HG03066 (cell line): ENCODE data around the gene OBI1.
A peak's percentile ranks its signal among the peaks of the same experiment; 100 is the strongest.

Source experiments
- ATAC-seq: cut with Tn5 transposase; IDR thresholded peaks from one replicate; pipeline ENCODE4 v1.9.1; 2021; ENCODE audit warnings: low read depth; ENCODE audit not compliant: unreplicated experiment

Gene OBI1, protein sequence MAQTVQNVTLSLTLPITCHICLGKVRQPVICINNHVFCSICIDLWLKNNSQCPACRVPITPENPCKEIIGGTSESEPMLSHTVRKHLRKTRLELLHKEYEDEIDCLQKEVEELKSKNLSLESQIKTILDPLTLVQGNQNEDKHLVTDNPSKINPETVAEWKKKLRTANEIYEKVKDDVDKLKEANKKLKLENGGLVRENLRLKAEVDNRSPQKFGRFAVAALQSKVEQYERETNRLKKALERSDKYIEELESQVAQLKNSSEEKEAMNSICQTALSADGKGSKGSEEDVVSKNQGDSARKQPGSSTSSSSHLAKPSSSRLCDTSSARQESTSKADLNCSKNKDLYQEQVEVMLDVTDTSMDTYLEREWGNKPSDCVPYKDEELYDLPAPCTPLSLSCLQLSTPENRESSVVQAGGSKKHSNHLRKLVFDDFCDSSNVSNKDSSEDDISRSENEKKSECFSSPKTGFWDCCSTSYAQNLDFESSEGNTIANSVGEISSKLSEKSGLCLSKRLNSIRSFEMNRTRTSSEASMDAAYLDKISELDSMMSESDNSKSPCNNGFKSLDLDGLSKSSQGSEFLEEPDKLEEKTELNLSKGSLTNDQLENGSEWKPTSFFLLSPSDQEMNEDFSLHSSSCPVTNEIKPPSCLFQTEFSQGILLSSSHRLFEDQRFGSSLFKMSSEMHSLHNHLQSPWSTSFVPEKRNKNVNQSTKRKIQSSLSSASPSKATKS

DNA sequence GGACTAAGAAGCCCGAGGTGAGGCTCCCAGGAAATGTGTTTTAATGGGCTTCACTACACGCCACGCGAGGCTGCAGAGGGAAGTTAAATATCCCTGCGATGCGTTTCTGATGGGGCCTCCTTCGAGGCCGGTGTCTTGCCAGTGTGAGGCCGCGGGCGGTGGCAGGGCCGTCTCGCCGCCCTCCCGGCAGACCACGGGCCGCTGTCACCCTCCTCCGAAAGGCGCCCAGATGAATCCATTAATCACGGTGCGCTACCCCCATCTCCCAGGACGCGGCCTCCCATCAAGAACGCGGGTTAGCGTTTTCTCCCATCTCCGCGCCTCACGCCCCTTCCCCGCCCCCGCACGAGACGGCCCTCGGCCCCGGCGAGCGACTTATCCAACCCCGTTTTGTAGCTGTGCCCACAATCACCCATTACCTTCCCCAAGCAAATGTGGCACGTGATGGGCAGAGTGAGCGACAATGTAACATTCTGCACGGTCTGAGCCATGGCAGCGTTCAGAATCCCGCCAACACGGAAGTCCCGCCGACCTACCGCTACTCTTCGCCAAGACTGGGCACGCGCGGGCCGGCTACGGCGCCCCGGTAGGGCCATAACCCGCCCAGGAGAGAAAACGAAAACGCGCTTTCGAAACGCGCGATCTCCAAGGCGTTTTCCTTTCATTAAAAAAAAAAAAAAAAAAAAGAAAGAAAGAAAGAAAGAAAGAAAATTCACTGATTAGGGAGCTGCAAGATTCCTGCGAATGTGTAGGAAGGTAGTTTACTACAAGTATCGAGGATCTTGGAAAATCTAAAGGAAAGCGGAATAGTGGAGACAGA is at the start of gene OBI1:
Gene OBI1, minus strand, starts transcription at position 526 of the 820 bp plus-strand sequence. Its CDS starts 35 bp downstream, at position 491.
- peak; percentile 77 for ATAC-seq

GRCh38 chr13:78701383-78701782 is 42.4 kb upstream of the OBI1 start:
- no peak for ATAC-seq

DNA sequence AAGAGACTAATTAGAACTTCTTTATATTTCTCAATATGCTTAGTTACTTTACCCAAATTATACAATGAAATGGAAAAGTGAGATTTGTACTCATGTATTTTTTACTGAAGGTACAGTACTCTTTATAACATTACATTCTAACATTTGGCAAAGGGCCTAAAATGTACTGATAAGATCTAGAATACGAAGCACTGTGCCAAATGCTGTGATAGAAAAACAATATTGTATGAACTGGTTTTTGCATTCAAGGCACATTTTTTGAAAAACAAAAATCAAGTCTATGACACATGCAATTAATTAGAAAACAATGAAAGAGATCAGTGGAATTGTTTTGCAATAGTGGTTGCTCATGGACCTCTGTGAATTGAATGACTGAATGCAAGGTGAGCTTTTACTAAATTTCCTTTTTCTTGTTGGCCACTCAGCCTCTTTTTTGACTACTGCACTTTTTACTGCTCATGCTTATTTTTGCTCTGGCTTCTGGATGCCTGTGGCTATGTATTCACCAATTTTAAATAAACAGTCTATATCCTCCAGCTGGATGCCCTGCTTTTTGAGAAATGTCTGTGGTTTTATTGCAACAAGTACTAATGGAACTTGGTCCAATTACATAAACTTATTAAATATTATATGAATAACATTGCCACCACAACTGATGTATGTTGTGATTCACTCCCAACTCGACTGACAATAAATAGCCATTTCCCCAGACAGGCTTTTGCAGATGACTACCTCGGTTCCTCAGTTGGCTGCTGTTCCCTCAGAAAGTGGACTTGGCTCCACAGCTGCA is 41.4 kb upstream of the OBI1 start:
- no peak for ATAC-seq

- ATAC-seq = no peak
These were observed 30.1 kb upstream of the OBI1 start for GRCh38 chr13:78689011-78689410.

- no peak for ATAC-seq
These were observed 27.5 kb upstream of the OBI1 start for GRCh38 chr13:78686461-78686860.

- no peak for ATAC-seq
These were observed 21.8 kb upstream of the OBI1 start for GRCh38 chr13:78680576-78681350.

- no peak for ATAC-seq
These were observed 21.2 kb upstream of the OBI1 start for GRCh38 chr13:78680115-78680561.

GRCh38 chr13:78679329-78679728 is 20.4 kb upstream of the OBI1 start:
- ATAC-seq = no peak

GRCh38 chr13:78675112-78675511 is 16.2 kb upstream of the OBI1 start:
- ATAC-seq = no peak

- no peak for ATAC-seq
These were observed 15.7 kb upstream of the OBI1 start for GRCh38 chr13:78674638-78675037.

- ATAC-seq = no peak
These were observed 3.5 kb upstream of the OBI1 start for GRCh38 chr13:78662467-78662866.

DNA sequence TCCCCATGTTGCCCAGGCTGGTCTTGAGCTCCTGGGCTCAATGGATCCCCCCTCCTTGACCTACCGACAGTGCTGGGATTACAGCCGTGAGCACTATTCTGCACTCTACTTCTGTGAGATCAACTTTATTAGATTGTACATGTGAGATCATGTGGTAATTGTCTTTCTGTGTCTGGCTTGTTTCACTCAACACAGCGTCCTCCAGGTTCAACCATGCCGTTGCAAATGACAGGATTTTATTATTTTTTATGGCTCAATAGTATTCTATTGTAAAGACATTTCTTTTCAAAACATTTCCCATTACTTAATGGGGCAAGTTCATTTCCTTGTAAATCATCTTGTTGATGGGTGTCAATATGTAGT is 1.5 kb upstream of the OBI1 start:
- no peak for ATAC-seq

DNA sequence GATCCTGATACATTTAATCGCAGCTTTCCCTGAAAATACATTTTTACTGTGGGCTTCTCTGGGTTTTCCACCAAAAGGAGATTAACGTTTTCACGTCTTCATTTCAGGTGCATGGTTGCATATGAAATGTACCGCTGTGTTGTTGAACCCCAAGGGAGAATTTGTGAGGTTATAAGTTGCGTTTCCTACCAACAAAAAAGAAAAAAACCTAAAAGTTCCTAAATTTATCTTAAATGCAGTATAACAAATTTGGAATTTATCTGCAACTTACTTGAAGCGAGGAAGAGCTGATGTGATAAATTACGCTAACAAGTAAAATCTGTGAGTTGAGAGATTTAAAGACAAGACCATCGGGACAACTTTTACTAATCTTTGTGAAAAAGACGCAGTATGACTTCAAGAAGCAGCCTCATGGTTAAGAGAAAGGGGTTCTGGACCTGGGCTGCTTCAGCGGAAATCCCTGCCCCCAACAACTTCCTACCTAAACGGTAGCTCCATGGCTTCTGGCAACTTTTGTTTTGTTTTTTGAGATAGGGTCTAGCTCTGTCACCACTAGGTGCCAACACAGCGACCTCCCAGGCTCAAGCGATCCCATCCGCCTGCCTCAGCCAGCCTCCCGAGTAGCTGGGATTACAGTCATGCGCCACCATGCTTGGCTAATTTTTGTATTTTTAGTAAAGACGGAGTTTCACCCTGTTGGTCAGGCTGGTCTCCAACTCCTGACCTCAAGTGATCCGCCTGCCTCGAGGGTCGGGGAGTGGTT is 958 bp upstream of the OBI1 start:
- ATAC-seq = no peak

GRCh38 chr13:78659450-78659730 is 435 bp upstream of the OBI1 start:
- no peak for ATAC-seq

- ATAC-seq = peak; percentile 27
These were observed 991 bp downstream of the OBI1 start for GRCh38 chr13:78657699-78658629.

DNA sequence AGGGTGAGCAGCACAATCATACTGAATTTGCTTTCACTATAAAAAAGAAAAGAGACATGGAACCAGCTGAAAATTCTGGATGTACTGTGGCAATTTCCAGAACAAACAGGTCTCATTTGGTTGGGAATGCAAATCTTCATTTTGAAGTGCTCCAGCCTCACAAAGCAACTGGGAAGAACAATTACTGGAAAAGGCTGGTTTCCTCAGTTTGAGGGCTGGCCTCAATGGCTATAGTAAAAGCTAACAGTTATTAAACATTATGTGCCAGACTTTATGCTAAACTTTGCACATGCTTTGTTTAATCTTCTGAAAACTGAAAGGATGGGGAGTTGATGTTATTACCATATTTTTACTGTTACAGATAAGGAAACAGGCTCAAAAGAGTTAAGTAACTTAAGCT is 3.0 kb downstream of the OBI1 start:
- ATAC-seq = no peak

DNA sequence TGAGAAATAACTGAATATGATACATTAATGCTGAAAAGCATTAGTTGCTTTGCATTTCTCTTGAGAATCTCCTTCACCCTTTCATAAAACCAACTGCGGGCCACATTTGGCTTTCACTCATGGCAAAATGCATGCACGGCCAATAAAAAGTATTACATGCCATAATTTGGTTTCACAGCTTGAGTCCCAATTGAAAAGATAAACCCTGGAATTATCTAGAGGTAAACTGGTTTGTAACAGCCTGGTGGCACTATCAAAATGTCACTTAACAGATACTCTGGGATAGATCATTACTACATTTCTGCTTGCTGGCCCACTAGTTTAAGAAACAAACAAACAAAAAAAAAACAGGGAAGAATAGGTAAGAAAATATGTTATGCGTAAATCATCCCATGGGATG is 3.9 kb downstream of the OBI1 start:
- ATAC-seq = no peak

GRCh38 chr13:78652651-78653050 is 6.3 kb downstream of the OBI1 start:
- no peak for ATAC-seq
